Measurements from ENCODE around the gene TMEM273.

The TMEM273 gene

DNA sequence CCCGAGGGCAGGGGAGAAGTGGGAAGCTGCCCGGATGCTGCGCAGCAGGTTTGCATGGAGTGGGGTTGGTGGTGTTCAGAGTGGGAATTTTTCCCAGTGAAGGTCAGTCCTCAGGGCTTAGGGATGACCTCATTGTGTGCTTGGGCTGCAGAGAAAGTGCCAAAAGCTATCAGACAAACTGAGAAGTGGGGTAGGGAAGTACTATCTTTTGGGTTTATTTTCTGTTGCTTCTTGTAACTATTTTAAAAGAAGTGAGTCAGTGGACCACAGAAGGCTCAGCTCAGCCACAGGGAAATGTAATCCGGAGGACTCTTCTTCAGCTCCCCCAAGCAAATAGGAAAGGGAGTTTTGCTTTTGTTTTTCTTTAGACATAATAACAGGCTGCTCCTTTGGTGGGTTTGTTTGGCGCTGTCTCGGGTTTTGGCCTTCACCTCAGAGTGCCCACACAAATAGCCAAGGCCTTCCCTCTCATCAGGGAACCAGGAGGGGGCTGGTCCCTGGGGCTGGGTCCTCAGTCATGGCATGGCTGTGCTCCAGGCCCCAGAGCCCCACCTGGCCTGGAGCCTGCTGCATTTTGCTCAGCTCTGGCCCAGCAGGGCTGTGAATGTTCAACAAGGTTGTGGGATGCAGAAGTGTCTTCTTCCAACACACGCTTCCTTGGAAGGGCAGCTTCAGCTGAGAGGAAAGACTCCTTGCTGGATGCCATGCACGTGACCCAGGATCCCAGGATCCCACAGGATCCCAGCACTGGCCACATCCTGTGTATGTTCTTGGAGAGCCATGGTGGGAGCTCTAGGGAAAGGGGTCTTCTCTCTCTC, 49.0 kb downstream of the TMEM273 start:
- DNase-seq (ENCODE audit: low spot score), result no peak

DNA sequence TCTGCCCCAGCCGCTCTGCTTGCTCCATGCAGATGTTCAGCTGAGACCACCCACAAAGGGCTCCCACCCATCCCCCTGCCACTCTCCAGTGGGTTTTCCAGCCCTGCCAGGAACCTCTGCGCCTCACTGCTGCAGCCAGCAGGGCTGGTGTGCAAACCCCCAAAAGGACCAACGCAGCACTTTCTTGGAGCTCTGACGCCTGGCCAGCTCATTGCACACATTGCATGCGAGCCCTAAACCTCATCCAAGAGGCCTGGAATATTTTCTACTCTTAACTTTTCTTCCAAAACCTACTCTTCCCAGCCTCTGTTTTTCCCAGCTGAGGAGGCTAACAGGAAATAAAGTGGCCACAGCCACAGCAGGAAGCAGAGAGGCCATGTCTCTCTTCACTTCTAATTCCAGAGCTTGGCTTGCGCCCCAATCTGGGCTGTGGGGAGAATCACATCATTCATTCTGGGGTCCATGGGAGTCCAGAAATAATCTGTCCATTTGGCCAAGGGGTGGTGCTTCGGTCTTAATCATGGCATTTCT, 49.8 kb downstream of the TMEM273 start:
- no peak for DNase-seq (ENCODE audit: low spot score)

DNA sequence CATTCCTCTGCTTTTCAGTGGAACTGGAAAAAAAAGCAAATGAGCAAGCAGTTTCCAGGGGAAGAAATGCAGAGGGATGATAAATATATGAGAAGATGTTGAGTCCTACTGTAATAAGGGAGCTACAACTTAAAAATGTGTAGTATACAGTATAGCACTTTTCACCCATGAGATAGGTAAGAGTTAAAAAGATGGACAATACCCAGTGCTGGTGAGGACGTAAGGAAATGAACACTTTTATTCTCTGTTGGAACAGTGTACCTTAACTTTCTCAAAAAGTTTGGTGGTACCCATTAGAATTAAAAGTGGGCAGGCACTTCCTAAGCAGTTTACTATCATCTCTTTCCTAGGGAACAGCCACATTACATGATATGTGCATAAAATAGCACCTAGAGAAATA, 51.7 kb downstream of the TMEM273 start:
- DNase-seq (ENCODE audit: low spot score), result no peak

DNA sequence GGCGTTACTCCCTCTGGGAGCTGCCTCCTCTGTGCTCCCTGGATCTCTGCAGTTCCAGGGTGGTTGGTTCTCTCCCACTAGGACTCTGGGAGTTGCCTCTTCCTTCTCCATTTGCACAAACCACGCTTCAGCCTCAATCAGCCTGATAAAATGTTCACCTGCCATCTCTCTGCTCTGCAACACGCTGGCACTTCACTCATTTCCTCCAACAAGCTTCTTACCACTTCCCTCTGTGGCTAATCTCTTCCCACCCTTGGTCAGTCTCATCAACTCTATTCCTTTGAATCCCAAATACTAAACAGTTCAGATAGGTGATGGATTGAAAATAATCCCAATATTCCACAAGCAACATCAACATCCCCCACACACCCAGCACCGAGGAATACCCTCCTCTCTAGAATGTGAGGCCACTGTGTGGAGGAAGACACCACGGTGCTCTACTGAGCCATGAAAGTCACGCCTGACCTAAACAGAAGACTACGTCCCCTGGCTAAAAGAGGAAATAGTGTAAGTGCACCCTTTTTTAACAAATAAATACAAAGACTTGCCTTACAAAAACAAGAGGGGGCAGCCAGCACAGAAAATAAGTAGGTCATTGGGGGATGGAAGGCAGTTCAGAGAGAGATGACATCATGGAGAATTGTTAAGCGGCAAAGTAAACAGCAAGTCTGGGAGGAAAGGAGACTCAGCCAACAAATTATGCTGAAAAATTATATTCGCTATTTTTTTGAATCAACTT, 52.4 kb downstream of the TMEM273 start:
- DNase-seq (ENCODE audit: low spot score), result no peak

DNA sequence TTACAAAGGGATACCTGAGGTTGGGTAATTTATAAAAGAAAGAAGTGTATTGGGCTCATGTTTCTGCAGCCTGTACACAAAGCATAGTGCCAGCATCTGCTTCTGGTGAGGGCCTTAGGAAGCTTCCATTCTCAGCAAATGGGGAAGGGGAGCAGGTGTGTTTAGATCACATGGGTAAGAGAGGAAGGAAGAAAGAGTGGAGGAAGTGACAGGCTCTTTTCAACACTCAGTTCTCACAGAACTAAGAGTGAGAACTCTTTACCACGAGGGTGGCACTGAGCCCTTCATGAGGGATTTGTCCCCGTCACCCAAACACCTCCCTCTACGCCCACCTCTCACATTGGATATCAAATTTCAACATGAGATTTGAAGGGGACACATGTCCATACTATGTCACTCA, 53.9 kb downstream of the TMEM273 start:
- DNase-seq (ENCODE audit: low spot score), result no peak

DNA sequence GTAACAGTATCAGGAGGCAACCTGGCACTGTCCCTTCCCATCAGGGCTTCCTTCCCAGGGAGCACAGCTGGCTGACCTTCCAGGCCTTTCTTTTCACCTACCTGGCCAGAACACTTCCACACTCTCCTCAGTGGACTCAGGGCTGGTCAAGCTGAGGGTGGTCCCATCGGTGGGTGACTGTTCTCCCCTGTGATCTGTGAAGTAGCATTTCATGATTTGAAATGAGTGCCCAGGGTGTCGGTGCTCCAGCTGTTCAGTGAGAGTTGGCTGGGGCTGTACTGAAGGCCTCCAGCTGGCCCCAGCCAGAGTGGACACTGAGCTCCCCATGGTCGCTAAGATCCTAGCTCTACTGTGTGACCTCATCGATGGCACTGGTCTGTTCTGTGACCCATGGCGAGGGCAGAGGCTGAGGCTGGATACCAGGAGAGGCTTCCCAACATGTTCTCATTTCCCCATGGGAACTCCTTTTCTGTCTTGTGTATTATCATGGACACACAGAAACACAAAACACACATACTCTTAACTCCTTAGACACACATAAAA, 54.4 kb downstream of the TMEM273 start, which contains the start of gene FAM170B:
FAM170B (minus strand) TSS at position 316 of the 543 bp plus-strand sequence; CDS start at position 213, 103 bp downstream.
- DNase-seq (ENCODE audit: low spot score), result no peak

DNA sequence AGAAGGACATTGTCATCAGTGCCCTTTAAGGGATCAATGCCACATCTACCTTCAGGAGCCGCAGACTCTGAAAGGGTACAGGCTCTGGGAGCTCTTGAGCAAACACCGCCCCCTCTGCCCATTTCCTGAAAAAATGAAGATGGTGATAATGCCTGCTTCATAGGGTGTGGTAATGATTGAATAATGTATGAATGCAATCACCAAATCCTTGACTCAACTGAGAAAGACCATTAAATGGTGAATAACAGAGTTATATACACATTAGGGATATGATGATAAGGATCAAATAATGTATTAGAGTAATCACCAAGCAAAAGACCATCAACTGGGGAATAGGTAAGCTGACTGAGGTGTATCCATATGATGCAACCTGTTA, 55.8 kb downstream of the TMEM273 start:
- DNase-seq (ENCODE audit: low spot score), result no peak

DNA sequence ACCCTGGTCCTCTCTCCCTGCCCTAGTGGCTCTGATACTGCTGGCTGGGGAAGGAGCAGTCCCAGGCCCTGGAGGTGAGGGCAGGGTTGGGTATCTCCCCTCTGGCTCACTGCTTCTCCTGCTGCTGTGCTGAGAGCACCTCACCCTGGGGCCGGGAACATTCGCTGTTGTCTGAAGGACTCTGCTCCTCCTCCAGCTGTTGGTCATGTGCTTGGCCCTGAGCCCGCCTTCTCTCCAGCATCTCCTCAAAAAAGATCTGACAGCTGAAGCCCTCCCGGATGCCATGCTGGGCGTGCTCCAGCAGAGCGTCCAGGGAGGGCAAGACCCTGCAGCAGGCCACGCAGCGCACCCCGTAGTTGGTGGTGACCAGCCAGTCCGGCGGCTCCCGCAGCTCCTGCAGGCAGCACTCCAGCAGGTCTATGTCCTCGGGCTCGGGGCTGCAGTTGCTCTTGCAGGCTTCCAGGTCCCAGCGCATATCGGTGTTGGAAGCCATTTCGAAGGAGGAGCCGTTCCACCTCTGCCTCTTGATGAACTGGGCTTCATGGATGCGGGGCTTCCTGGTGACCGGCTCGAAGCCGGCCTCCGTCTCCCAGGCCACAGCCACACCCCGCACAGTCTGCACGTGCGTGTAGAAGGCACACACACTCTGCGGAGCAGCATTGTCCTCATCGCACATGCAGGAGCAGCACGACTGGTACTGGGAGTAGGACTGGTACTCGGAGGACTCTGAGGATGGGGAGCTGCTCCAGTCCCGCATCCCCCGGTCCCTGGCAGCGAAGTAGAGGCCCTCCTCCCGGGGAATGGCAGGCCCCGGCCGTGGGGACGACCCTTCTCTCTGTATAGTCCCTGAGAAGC, 56.5 kb downstream of the TMEM273 start:
- DNase-seq (ENCODE audit: low spot score), result no peak

DNA sequence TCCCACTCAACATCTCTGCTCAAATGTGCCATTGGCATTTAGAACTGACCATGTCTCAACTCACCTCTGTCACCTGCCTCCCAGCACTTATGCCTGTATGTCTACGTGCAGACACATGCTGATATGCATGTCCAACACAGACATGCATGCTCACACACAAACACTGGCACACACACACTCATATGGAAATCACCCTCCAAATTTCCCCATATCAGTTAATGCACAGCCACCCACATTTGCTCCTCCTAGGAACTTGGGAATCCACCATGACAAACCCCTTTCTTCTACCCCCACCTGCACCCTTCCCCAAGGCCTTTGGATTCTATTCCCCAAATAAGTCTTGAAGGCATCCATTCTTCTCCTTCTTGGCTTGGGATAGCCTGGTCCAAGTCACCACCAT, 58.8 kb downstream of the TMEM273 start:
- DNase-seq (ENCODE audit: low spot score), result no peak

DNA sequence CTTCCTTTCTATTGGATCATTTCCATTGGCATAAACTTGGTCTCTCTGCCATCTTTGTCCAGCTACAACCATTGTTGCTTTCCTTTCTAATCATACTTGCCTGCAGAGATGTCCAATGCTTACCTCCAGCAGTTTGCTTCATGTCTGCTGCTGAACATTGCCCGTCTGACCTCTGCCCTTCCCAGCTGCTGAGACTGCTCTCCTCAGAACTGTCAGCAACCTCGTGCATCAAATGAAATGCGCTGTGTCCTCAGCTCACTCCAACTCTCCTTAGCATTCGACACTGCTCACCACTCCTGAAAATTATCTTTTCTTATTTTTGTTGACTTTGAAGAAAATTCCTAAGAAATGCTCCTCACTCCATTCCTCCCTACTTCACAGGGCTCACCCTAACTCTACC, 59.3 kb downstream of the TMEM273 start:
- no peak for DNase-seq (ENCODE audit: low spot score)

DNA sequence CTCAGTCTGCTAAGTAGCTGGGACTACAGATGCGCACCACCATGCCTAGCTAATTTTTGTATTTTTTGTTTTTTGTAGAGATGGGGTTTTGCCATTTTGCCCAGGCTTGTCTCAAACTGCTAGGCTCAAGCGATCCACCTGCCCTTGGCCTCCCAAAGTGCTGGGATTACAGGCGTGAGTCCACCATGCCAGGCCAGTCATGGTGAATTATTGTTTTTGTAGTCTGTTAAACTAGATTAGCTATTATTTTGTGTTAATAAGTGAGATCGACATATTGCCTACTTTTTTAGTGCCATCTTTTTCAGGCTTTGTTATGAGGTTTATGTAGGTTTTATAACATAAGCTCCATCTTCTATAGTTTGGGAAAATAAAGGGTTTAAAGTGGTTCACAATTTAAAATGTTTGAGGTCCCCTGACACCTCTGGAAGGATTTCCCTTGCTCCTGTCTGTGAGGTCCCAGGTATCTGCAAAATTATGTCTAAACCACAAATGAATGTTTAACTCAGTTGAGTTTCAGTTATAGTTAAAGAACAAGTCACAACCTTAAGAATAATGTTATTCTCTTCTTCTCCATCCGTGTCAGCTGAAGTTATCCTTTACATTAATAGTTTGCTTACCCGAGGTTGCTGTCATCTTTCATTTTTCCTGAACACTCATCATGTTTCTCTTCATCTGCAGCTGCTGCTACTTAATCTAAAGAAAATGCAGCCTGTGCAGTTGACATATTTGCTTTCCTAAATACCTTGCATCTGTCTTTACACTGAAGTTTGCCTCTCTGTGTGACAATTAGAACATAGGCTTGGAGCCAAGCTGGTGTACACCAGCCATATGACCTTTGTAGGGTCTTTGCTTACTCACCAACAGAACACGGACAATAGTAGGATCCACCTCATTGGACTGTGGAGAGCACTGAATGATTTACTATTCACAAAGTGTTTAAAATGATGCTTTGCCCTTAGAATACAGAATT, 63.9 kb downstream of the TMEM273 start:
- no peak for DNase-seq (ENCODE audit: low spot score)

DNA sequence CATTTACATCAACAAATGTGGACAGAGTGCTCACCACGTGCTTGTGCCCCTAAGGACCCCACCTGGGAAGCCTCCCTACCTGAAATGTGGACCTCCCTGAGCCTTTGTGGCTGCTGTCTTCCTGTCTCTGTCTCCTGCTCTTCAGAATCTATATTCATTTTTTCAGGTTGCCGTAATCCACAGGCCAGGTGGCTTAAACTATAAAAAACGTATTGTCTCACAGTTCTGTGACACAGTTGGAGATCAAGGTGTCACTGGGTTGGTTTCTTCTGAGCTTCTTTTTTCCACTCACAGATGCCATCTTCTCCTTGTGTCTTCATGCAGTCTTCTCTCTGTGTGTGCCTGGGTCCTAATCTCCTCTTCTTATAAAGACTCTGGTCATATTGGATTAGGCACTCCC, 67.3 kb downstream of the TMEM273 start:
- DNase-seq (ENCODE audit: low spot score), result no peak

DNA sequence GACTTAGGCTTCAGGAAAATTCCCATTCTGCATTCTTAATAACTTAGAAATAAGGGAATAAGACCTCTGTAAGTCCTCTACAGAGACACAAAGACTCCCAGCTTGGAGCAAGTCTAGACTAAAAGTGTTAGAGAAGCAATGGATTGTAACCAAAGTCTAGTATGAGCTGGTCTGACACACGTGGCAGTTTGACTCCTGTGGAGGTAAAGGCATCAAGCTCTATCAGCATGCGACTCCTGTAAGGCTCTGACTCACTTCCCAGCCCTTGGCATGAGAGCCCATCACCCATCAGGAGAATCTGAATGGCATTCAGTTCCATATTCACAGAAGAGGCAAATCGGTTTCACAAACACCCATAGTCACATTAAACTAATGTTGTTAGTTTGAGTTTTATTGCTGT, 68.4 kb downstream of the TMEM273 start:
- no peak for DNase-seq (ENCODE audit: low spot score)

DNA sequence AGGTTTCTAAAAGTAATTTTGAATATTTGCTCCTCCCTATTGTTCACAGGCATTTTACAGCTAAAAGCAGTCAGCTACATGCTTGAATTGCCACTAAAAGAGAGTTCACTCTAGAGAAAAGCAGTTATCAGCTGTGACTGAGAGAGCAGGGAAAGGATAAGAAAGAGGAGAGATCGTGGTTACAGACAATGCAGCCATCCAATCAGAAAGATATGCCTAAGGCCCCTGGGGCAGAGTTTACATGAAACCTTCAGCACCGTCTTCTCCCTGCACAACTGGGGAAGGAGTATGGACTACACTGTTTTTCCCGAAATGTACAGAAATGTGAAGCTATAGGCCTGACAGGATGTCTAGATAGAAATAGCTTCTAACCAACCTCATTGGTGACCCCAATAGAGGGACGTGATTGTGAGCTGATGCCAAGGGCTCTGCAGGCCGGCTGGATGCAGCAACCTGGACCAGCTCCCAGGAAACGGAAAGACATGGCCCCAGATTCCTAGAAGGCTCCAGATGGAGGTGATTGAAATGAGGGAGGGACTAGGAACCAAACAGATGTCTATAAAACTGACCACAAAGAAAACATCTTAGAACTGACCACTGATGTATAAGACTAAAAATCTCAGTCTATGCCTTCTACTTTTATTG, 69.6 kb downstream of the TMEM273 start:
- DNase-seq (ENCODE audit: low spot score), result no peak

DNA sequence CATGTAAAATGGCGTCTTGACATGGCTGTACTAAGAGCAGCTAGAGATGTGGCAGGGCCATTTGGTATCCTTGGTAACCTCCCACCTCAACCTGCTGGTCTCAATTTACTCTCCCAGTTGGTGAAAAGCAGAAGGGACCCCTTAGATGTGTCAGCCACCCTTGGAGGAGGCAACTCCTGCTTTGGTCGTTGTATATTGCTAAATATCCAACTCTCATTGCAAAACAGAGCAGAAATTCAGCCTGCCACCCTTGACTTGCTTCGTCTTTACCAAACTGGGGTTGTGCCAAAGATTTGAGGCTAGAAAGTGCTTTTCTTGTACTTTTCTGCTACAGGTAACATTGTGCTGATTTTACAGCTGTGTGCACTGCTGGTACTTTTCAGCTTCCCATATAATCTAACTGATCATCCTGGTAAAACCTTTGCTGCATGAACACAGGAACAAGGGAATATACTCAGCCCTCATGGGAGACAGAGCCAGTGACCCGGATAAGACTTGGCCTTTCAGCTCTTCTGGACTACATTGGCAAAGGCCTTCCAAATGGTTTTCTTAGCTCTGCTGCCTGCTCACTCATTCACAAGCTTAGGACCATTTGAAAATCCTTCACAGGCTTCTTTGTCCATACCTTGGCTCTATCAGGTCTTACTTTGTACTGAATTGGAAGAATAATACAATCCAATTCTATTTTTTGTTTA, 70.7 kb downstream of the TMEM273 start:
- no peak for DNase-seq (ENCODE audit: low spot score)

DNA sequence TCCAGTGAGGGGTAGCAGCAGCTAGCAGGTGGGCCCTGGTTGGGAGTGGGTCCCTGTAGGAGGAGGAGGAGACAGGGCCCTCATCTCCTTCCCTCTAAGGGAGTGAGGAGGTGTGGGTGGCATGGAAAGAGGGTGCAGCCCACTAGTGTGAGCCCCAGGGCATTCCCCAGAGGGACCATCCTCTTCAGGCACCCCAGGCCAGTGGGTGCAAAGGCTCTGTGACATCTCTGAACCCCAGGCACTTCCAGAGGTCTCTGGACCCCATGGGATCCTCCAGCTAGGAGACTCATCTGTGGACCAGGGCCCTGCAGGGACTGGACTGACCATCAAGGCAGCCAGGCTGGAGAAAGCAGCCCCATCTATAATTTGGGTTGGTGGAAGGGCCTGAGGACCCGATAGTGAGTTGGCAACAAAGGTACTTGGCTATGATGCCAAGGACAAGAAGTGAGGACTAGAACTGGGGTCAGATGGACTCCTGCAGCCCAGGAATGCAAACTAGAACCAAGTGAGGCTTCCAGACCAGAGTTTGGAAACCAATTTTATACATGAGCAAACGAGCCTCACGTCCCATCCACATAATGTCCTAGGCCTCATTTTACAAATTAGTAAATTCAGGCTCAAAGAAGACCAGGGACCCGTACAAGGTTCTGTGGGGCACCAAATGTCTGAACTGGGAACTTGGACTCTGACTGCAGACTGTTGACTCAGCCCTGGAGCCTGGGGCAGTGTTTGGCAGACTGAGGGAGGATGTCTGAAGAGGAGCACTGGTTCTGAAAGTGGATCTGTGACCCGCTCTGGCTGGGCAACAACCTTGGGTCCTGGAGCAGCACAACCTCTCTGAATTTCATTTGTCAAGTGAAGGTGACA, 71.4 kb downstream of the TMEM273 start:
- no peak for DNase-seq (ENCODE audit: low spot score)

DNA sequence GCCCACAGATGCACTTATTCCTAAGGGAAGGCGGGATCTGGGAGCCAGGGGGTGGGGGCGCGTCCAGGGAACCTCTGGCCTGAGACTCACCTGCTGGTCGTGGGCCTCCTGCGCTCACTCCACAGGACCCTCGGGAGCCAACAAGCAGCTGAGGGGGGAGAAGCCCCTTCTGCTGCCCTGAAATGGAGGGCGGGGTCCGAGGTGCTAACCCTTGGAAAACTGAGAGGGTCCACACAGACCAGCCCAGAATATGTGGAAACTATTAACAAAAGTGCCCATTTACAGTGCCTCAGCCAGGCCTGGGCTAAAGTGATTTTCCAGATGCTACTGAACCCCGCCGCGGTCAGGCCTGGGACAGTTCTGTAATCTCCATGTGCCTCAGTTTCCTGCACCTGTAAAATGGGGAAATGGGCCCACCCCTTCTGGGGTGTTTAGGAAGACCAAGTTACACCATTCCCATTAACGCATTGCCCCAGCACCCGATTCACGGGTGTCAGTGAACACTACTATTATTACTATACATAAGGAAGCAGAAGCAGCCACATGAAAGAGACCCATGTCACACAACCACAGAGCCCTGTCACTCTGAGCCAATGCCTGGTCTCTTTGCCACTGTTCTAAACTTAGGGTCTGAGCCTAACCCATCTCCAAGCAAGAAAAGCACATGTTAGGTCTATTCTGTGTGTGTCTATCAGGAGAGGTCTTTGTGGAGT, 72.2 kb downstream of the TMEM273 start:
- DNase-seq (ENCODE audit: low spot score), result peak; percentile 45

Measured in activated CD4-positive, alpha-beta T cell treated with anti-CD3 and anti-CD28 coated beads, Interleukin-2, Interleukin-4, amounts not matched to agents 100 ng/mL and 50 ng/mL, durations not matched to agents 16 hours and 8 hours (primary cell).